A549 treated with Mapracorat at 1 μM for 4 hours (cell line): ENCODE results near the gene OR10G4. TPM values are rescaled to one million over a fixed set of nuclear protein-coding genes. Genes with fewer than 3 reads are reported as not detected.

Experiments
- total RNA-seq: library from RNA; stranded (reverse); fragments of 200-300 nt; extraction: Qiagen RNA extraction; gene quantifications from 5 replicates; pipeline ENCODE4 v1.2.3, GENCODE V29; 2022

OR10G4 gene, protein sequence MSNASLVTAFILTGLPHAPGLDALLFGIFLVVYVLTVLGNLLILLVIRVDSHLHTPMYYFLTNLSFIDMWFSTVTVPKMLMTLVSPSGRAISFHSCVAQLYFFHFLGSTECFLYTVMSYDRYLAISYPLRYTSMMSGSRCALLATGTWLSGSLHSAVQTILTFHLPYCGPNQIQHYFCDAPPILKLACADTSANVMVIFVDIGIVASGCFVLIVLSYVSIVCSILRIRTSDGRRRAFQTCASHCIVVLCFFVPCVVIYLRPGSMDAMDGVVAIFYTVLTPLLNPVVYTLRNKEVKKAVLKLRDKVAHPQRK
- not detected in 5 replicates for total RNA-seq

DNA sequence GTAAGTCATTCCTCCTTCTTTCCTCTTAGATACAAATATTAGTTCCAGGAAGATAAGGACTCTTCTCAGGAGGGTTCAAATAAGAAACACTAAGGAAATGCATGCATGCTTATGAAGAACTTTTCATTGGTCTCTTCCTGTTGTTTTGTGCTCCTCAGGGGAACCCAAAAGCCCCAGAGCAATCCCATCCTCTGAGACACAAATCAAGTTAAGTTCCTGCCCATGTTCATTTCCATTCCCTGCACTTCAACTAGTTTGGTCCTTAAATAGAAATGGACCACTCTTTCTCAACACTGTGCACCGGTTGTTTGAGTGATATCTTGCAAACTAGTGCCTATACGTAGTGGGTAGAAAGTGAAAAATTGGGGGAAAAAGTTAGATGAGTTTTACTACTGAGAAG, at the start of gene OR10G4:
TSS of gene OR10G4 (plus strand) at position 301 of the 400 bp plus-strand sequence. CDS start 2,578 bp downstream, outside the sequence.

DNA sequence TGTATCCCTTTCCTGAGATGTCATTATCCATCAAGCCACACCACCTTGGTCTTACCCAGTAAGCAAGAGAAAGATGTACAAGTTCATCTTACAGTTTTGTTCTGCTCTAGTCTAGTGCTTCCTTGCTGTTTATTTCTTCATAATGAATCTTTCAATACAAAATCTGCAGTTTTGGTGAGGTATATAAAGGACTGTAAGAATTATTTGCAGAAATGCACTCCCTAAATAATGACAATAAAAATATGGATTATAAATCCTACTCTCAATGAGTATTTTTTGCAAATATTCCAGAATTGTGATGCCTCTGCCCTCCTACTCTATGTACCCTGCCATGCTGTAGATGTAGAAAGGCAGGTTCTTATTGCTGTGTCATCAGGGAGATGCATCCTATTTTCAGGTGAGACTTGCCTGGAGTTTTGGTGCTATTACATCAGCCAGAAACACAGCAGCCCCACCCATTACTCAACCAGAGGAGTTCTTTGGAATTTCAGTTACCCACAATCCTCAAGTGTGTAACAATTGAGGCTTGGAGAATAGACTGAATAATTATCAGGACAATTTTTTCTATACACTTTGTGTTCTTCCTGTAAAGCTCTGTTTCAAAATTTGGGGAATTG, 35.0 kb upstream of the OR10G4 start, which contains the start of gene OR10S1:
TSS of gene OR10S1 (minus strand) at position 51 of the 617 bp plus-strand sequence. CDS start 117 bp downstream, outside the sequence.

DNA sequence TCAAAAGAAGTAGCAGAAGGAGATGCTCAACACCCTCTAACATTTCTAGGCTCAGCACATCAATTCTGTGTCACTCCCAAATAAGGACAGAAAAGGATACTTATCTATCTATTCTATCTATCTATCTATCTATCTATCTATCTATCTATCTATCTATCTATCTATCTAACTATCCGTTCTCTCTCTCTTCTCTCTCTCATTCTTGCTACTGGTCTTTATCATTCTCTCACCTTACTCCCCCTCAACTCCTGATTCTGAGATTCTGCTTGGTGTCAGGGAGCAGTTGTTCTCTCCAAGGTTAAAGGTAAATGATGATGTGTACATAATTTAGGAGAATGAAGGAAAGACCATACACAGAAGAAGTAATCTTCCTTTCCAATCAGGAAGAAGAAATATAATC, 17.7 kb upstream of the OR10G4 start, which contains the start of gene OR10G6:
TSS of gene OR10G6 (minus strand) at position 43 of the 400 bp plus-strand sequence. CDS start at position 43, 0 bp downstream.

DNA sequence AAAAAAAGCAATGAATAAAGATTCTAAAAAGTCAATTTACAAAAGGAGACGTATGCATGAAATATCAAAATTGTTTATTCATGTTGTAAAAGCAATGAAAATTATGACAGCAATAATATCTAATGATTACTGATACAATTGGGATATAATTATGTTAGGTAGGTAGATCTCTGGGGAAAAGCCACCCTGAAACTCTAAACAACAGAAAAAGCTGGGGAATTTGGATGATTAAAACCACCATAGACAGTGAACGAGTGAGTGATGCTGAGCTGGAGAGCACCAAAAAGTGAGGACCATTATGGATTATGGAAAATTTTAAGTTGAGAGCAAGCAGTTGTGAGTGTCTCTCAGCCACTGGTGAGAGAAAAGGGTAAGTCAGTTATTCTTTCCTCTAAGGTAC, 13.7 kb downstream of the OR10G4 start, which contains the start of gene OR10G8:
TSS of gene OR10G8 (plus strand) at position 301 of the 400 bp plus-strand sequence. CDS start 2,825 bp downstream, outside the sequence.

DNA sequence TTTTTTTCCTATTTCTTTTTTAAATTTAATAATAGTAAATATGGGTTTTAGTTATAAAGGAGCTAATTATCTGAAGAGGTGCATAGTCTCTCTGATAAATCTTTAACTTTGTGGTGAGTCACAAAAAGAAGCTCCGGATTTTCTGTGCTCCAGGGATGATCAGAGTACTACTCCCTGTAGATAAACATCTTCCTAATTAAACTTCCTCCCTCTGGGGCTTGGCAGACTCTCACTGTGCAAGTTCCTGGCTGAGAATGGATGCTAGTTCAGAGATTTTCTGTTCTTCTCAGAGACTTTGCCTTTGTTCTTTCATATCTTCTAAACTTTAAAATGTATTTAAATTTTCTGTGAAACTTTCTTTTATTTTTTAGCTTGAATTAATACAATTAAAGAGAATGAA, 28.5 kb downstream of the OR10G4 start, which contains the start of gene OR10G7:
TSS of gene OR10G7 (minus strand) at position 72 of the 400 bp plus-strand sequence. CDS start 2,324 bp downstream, outside the sequence.

Other genes with a start within 250 kb of the OR10G4 start
- not detected in 5 replicates for gene OR6M1, start 206.6 kb upstream of the OR10G4 start, total RNA-seq
- not detected in 5 replicates for gene TMEM225, start 127.3 kb upstream of the OR10G4 start, total RNA-seq
- gene OR8D4, start 110.8 kb upstream of the OR10G4 start, total RNA-seq: not detected in 5 replicates
- gene OR4D5, start 73.4 kb upstream of the OR10G4 start, total RNA-seq: not detected in 5 replicates
- gene OR6T1, start 69.2 kb upstream of the OR10G4 start, total RNA-seq: not detected in 5 replicates
- not detected in 5 replicates for gene OR10S1, start 35.2 kb upstream of the OR10G4 start, total RNA-seq
- not detected in 5 replicates for gene OR10G6, start 17.8 kb upstream of the OR10G4 start, total RNA-seq
- gene OR10G9, start 10.0 kb downstream of the OR10G4 start, total RNA-seq: not detected in 5 replicates
- not detected in 5 replicates for gene OR10G8, start 13.8 kb downstream of the OR10G4 start, total RNA-seq
- not detected in 5 replicates for gene OR10G7, start 28.3 kb downstream of the OR10G4 start, total RNA-seq
- 0.16 to 0.36 TPM (median 0.28 TPM) in 5 replicates for gene VWA5A, start 102.5 kb downstream of the OR10G4 start, total RNA-seq
- gene OR10D3, start 170.3 kb downstream of the OR10G4 start, total RNA-seq: not detected in 5 replicates
- not detected in 5 replicates for gene OR8G1, start 228.1 kb downstream of the OR10G4 start, total RNA-seq
- gene OR8G5, start 243.4 kb downstream of the OR10G4 start, total RNA-seq: not detected in 5 replicates